HepG2 (cell line): ENCODE measurements around the gene CADM2.

Experiments
- CEBPG ChIP-seq: IDR thresholded peaks from 2 replicates; pipeline ENCODE4 v1.6.1; 2016
- CSRNP2 ChIP-seq: sonication (generic); formaldehyde crosslinking; conservative IDR thresholded peaks from 2 replicates; pipeline ENCODE4 v1.8.0; 2022; ENCODE audit warnings: low read depth, missing genetic modification reagents
- CTCF ChIP-seq: sonication (generic); formaldehyde crosslinking; IDR thresholded peaks from 2 replicates; pipeline ENCODE4 v1.5.0; 2020; ENCODE audit warnings: mild to moderate bottlenecking, missing genetic modification reagents, moderate library complexity
- ELK4 ChIP-seq: sonication (generic); formaldehyde crosslinking; IDR thresholded peaks from 2 replicates; pipeline ENCODE4 v1.9.0; 2021; ENCODE audit warnings: missing genetic modification reagents, borderline replicate concordance
- HMG20A ChIP-seq: IDR thresholded peaks from 2 replicates; pipeline ENCODE4 v1.6.1; 2016; ENCODE audit warnings: borderline replicate concordance
- MXI1 ChIP-seq: IDR thresholded peaks from 3 replicates; pipeline ENCODE4 v1.6.1; 2012; ENCODE audit warnings: low read depth, low read length, inconsistent platforms, borderline replicate concordance
- PATZ1 ChIP-seq: sonication (generic); formaldehyde crosslinking; IDR thresholded peaks from 2 replicates; pipeline ENCODE4 v1.4.0; 2020; ENCODE audit warnings: missing genetic modification reagents
- PAX8 ChIP-seq: sonication (generic); formaldehyde crosslinking; IDR thresholded peaks from 2 replicates; pipeline ENCODE4 v1.8.0; 2022; ENCODE audit warnings: mild to moderate bottlenecking, missing genetic modification reagents, borderline replicate concordance
- POLR2A ChIP-seq, 2 experiments: IDR thresholded peaks; 2 replicates each; pipeline ENCODE4 v1.6.1; 2011; ENCODE audit warnings: low read depth in 2 of 2, low read length in 2 of 2, mild to moderate bottlenecking in 1 of 2, moderate library complexity in 1 of 2; ENCODE audit not compliant: insufficient read depth in 1 of 2
- POLR2AphosphoS2 ChIP-seq: IDR thresholded peaks from 2 replicates; pipeline ENCODE4 v1.6.1; 2011; ENCODE audit warnings: low read depth, low read length, improper control_type of control experiment
- RAD21 ChIP-seq: fragments of 450-650 bp; formaldehyde crosslinking; IDR thresholded peaks from 2 replicates; pipeline ENCODE4 v1.5.0; 2020; ENCODE audit warnings: mild to moderate bottlenecking
- SIN3A ChIP-seq: IDR thresholded peaks from 2 replicates; pipeline ENCODE4 v1.6.1; 2011; ENCODE audit warnings: low read depth, mild to moderate bottlenecking, control low read depth, low read length, borderline replicate concordance
- ZNF253 ChIP-seq: sonication (generic); formaldehyde crosslinking; IDR thresholded peaks from 2 replicates; pipeline ENCODE4 v1.8.0; 2022; ENCODE audit warnings: mild to moderate bottlenecking, missing genetic modification reagents, borderline replicate concordance
- ZNF530 ChIP-seq: sonication (generic); formaldehyde crosslinking; IDR thresholded peaks from 2 replicates; pipeline ENCODE4 v1.5.0; 2020; ENCODE audit warnings: low read depth, mild to moderate bottlenecking, missing genetic modification reagents

GRCh38 chr3:85864896-85865295 is 906.1 kb downstream of the CADM2 start:
- TF ChIP-seq ELK4 (no peak), ZNF253 (no peak), POLR2A (IDR thresholded peaks at IDR 0.05; ENCODE audit: insufficient read depth in 1 of 2, low read depth in 2 of 2, low read length in 2 of 2) (no peak), ZNF530 (CRISPR knock-in tag) (no peak), CEBPG (CRISPR knock-in tag) (no peak), SIN3A (no peak), PATZ1 (CRISPR knock-in tag) (no peak), PAX8 (no peak), POLR2AphosphoS2 (no peak), CTCF (no peak), CSRNP2 (CRISPR knock-in tag) (no peak), HMG20A (CRISPR knock-in tag) (no peak), RAD21 (CRISPR knock-in tag) (no peak), MXI1 (no peak)
